GOT3 (cell line): Measurements from ENCODE around the gene PKD2.
A peak's percentile ranks its signal among the peaks of the same experiment; 100 is the strongest.

ENCODE experiments used
- DNase-seq: peaks from one replicate; lab custom pipeline; 2025; ENCODE audit warnings: mixed read lengths; lab: John Stamatoyannopoulos, UW

PKD2 gene

DNA sequence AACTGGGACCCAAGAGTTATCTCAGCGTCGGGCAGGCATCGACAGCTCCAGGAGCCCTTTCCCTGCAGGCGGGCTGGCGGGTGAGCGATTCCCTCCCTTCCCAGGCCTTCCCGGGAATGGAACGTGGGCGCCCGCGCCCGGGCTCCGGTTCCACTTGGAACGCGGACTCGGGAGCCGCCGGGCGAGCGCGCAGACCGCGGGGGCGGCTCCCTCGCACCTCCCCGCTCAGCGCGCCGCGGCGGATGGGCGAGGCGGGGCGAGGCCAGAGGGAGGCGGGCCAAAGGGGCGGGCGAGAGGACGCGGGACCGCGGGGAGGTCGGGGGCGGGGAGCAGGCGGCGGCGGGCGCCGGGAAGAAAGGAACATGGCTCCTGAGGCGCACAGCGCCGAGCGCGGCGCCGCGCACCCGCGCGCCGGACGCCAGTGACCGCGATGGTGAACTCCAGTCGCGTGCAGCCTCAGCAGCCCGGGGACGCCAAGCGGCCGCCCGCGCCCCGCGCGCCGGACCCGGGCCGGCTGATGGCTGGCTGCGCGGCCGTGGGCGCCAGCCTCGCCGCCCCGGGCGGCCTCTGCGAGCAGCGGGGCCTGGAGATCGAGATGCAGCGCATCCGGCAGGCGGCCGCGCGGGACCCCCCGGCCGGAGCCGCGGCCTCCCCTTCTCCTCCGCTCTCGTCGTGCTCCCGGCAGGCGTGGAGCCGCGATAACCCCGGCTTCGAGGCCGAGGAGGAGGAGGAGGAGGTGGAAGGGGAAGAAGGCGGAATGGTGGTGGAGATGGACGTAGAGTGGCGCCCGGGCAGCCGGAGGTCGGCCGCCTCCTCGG is at the start of gene PKD2:
Gene PKD2, plus strand, starts transcription at position 332 of the 818 bp plus-strand sequence. Its CDS starts 99 bp downstream, at position 431.
- DNase-seq, result peak; percentile 34

DNA sequence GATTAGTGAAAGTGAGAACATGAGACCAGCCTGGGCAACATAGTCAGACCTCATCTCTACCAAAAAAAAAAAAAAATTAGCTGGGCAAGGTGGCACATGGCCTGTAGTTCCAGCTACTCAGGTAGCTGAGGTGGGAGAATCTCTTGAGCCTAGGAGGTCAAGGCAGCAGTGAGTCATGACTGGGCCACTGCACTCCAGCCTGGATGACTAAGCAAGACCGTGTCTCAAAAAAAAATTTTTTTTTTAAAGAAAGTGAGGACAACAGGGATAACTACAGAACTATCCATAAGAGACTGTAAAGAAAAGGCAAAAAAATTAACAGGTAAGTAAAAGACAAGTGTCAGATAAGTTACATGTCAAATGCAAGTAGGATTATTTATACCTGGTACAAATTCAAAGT is 45.4 kb upstream of the PKD2 start:
- no peak for DNase-seq

DNA sequence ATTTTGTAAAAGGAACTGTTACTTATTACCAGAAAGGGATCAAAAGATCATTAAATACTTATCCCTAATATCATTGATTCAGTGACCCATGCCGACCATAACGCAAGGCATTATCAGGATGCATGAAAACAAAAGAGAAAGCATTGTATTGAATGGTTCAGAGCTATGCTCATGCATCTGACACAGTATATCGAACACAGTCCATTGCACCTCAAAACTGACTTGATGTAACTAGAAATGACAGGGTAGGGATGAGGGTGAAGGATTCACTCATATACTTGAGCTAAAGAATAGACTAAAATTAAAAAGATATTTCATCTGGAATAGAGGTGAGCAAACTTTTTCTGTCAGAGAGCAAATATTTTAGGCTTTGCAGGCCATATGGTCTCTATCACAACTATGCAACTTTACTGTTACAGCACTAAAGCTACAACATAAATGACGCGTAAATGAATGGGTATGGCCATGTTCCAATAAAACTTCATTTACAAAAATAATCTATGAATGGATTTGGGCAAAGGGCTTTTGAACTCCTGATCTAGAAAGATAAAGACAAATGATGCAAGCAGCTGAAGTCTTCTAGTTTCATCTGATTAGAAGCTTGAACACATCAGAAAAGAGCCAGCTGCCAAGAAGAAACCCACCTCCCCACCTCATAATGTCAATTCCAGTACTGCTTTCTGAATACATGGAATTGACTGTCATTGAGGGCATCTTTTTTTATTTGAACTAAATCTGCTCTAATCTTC is 44.9 kb upstream of the PKD2 start:
- DNase-seq, result no peak

DNA sequence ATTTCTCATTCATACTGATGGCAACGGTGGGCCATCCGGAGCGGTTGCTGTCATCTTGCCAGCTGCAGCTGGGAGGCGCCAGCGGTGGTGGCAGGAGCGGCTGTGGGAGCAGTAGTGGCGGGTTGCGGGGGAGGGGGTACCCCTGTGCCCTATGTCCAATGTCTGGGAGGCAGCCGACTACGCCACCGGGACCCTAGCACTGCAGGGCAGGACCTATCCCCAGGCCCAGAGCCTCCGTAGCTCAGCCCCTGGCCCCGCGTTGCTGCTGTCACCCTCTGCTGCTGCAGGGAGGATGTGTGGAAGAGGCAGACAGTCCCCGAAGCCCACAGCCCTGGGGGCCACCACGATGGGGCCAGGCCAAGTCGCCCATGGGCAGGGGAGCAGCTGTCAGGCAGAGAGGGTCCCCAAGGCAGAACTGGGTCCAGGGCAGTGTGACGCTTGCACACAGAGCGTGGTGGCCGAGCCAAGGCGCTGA is 41.9 kb upstream of the PKD2 start:
- DNase-seq, result no peak

DNA sequence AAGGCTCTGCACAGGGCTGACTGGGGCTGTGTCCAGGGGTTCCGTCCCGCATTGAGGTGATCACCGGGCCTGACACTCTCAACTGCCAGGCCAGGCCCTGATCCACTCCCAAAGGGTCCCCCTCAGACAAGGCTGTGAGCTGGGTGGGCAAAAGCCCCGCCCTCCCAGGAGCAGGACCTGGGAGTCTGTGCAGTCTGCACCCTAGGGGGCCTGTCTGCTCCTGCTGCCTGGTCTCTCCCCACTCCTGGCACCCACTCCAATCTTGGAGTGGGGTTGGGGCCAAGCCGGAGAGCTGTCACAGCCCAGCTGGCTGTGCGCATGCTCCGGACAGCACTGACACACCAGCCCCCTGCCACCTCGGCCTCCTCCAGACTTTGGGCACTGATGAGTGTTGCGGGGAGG is 41.3 kb upstream of the PKD2 start:
- DNase-seq, result no peak

DNA sequence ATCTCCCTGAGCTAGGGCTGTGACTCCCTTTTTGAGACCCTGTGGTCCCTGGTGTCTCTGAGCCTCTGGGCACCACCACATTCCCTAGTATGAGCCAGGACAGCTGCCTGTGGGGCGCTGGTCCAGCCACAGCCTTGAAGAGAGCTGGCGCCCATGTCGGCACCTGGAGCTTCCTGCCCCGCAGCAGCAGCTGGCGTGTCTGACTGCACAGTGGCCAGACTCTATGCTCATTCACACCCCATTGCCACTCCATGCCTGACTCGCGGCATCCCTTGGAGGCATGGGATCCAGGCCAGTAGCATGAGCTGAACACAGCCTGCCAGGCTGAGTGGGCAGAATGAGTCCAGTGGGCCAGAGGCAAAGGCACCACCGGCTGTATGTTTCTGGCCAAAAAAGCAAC is 40.2 kb upstream of the PKD2 start:
- no peak for DNase-seq

DNA sequence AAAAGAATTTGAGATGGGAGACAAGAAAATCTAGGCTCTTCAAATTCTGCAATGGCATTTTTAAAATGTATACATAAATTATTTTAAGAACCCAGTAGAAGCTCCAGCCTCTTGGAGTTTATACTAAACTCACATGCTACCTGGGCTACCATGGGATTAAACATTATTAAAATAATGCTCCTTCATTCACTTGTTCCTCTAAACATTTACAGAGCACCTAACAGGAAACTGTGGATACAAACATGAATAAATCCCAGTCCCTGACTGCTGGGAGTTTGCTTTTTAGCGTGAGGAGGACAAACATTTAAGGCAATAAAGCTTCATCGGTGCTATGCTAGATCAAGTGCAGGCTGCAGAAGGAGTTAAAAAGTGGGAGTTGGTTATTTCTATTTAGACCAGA is 37.3 kb upstream of the PKD2 start:
- DNase-seq, result no peak

DNA sequence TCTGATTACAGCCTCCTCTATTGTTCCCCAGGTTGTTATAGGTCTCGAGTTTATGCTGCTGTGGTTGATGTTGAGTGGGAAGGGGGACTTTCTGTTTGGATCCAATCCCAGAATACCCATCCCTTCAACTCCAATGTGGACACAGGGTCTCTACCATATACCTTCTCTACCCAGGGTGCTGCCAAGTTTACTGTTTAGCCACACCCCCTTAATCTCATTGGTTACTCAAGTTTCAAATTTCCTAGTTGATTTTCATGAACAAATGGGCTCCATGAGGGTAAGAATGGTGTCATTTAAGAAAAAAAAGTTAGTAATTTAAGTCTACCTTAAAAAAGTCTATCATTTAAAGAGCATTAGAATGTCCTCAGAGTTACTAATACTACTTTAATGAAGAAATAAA is 35.6 kb upstream of the PKD2 start:
- DNase-seq, result no peak

DNA sequence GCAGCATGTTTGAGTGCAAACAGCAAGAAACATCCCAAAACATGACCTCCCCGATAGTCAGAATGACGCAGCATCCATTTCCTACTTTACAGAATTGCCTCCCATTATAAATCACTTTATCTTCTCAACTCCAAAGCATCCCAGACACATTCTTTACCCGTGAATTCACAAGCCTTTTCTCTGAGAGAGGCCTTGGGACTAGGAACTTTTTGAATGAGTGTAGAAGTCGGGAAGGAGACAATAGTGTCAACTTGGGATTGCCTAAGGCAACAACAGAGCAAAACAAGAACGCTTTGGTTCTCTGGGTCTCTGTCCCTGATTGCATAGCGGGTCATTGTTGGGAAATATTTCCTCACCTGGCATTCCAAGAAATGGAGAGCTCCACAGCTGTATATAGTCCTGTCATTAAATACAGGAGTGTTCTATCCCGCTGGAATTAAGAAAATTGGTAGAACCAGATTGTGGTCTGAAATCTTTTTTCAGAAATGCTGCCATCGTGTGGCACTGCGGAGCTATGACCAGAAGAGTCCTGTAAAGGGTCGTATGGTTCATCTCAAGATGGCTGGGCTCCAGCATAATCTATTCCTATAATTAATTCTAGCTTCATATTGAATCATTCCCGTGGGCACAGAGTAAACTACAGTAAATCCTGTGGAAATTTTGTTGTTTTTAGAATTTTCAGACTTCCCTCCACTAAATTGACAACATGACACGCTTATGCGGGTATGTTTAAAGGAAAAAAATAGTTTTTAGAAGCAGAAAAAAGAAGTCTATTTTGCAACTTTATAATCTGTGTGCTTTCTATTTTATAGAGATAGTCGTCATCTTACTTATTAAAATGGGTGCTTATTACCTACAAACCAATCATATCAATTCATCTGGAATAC is 33.9 kb upstream of the PKD2 start:
- DNase-seq, result no peak

DNA sequence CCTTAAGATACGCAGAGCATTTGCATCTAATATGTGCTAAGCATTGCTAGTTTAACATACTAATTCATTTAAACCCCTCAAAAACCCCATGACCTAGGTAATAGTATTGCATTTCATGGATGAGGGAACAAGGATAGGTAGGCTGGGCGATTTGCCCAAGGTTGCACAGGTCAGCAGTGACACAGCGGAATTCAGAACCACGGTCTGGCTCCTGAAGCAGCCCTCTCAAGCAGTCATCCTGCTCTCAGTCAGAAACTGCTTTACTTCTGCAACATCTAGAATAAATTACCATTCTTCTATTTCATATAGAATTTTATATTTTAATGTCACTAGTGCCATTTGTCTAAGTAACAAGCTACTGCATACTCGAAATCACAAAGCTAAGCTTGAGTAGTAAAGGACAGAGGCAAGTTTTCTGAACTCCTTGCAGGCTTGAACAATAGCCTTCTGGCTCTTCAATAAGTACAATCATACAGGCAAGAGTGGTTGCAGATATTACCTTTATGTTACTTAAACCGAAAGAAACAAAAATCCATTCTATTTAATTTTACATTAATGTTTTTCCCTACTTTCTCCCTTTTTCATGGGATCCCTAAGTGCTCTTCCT is 32.5 kb upstream of the PKD2 start:
- no peak for DNase-seq

DNA sequence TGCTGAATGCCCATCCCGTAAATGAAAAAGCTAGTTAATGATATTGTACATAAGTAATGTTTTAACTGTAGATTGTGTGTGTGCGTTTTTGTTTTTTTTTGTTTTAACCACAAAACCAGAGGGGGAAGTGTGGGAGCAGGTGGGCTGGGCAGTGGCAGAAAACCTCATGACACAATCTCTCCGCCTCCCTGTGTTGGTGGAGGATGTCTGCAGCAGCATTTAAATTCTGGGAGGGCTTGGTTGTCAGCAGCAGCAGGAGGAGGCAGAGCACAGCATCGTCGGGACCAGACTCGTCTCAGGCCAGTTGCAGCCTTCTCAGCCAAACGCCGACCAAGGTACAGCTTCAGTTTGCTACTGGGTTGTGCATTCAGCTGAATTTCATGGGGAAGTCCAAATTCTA is 32.0 kb upstream of the PKD2 start, which contains the start of gene SPP1:
Gene SPP1, plus strand, starts transcription at position 249 of the 400 bp plus-strand sequence. CDS start 1,182 bp downstream, outside the sequence.
- no peak for DNase-seq

DNA sequence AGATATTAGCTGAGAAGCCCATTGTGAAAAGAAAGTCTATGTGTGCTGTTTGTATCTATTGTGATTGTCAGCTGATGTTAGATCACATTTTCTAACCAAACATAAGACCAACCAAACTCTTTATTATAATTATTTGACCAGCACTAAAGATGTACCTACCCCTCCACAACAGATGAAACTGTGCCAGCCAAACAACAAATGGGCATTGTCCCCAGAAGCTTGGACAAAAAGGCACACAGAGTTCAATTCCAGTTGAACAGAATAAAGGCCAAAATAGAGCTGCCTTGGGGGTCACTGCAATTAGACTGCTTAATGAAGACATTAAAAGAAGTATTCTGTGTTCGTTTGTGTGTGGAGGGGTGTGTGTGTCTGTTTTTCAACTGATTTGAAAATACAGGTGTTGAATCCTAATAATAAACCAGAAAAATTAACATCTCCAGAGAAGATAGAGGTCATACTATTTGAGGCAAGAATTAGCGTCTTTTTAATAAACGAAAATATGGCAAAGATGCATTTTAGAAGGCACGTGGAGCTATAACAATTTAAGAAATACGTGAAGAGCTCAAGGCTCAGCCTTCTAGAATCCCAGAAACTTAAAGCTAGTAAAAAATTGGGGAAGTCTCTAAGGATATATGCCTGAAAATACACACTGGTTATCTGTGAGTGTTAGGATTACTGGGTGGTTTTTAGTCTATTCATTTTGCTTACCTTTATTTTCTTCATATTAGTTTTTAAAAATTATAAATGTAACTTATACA is 29.7 kb upstream of the PKD2 start:
- DNase-seq, result no peak

DNA sequence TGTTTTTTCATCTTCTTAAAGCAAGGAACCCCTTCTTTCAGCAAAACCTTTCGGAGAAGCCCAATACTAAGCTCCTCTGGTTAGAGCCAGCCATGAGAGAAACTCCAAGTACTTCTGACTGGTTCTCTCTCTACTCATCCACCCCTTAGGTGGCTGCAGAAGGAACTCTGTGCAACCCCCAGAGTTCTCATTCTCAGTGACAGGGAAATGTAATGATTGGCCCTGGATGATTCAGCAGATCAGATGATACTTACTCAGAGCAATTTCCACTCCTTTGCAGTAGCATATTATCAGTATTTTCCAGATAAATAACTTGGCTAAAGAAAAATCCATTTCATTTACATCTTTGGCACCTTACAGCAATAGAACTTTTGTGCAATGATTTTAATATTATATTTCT is 28.8 kb upstream of the PKD2 start:
- no peak for DNase-seq

DNA sequence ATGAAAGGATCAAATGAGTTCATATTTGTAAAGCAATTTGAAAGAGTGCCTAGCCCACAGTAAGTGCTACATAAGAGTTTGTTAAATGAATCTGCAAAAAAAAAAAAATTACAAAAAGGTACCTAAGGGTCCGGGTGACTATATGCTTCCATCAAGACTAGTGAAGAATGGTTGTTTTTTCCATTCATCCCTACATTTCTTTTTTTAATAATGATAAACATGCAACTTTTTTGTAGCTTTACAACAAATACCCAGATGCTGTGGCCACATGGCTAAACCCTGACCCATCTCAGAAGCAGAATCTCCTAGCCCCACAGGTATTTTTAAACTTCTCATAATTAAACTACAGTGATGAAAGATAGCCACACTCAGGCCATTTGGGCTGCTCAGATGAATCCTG is 27.6 kb upstream of the PKD2 start:
- DNase-seq, result no peak

DNA sequence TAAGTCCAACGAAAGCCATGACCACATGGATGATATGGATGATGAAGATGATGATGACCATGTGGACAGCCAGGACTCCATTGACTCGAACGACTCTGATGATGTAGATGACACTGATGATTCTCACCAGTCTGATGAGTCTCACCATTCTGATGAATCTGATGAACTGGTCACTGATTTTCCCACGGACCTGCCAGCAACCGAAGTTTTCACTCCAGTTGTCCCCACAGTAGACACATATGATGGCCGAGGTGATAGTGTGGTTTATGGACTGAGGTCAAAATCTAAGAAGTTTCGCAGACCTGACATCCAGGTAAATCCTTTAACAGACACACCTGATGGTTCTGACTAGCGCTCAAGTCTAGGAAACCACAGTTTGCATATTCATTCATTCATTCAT is 25.9 kb upstream of the PKD2 start:
- no peak for DNase-seq

DNA sequence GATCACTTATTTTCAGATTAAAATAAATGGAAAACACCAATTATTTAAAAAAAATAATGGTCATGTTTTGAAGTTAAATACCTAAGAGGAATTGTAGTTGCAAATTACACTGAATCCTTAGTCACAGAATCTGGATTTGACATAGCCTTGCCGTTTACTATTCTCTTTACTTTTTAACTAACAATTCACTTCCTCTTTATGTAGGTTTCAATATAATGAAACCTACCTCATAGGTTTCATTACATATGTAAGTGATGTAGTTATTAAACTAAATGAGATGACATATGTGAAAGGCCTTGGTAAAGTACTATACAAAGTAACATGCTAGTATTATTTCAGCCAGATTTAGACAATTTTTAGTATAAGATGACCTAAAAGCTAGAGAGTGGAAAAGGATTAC is 25.4 kb upstream of the PKD2 start:
- no peak for DNase-seq

DNA sequence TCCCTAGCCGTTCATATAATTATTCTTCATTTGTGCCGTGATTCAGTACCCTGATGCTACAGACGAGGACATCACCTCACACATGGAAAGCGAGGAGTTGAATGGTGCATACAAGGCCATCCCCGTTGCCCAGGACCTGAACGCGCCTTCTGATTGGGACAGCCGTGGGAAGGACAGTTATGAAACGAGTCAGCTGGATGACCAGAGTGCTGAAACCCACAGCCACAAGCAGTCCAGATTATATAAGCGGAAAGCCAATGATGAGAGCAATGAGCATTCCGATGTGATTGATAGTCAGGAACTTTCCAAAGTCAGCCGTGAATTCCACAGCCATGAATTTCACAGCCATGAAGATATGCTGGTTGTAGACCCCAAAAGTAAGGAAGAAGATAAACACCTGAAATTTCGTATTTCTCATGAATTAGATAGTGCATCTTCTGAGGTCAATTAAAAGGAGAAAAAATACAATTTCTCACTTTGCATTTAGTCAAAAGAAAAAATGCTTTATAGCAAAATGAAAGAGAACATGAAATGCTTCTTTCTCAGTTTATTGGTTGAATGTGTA is 24.9 kb upstream of the PKD2 start:
- no peak for DNase-seq

DNA sequence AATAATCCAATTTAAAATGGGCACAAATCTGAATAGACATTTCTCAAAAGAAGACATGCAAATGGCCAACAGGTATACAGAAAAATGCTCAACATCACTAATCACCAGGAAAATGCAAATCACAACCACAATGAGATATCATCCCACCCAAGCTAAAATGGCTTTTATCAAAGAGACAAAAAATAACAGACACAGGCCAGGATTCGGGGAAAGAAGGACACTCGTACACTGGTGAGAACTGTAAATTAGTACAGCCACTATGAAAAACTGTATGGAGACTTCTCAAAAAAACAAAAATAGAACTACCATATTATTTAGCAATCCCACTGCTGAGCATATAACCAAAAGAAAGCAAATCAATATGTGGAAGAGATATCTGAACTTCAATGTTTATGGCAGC is 23.4 kb upstream of the PKD2 start:
- no peak for DNase-seq

DNA sequence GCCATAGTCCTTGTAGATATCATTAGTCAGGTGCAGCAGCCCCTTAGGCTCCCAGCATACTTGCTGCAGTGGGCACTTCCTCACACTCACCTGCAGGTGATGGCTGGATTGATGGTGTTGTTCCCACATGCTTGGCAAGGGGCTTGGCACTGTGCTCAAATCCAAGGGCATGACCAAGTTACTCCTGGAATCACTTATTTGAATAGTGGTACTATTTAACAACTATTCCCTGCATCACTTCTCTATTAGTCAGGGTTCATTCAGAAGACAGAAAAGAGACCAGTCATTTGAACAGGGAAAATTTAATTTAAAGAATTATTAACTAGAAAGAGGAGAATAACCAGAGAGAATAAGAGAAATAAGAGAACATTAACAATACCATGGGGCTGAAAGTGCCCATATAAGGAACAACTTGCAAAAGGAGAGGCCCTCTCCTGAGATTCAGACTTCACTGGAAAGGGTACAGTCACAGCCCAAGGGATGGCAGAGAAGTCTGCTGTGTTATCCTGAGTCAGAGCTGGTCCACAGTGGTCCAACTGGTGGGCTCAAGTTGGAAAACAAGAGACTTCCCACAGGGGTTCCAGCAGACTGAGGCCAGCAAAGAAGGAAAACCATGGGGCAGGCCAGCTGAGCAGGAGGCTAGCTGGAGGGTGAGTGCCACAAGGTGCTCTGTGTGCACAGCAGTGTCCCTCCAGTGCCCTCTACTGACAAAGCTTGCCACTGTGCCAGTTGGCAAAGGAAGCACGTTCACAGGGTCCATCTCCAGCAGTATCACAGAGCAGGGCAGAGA is 22.1 kb upstream of the PKD2 start:
- no peak for DNase-seq

DNA sequence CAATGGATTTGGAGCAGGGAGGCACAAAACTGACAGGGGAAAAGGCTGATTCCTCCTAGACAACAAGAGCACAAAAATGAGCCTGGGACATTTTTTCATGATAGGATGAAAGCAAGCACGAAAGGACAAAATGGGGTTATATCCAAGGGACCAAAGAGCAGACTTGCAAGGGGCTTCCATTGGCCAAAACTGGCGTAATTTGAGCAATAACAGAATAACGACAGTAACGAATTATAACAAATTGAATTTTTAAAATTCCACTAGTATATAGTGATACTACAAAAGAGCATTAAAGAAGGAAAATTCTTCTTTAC is 21.6 kb upstream of the PKD2 start:
- no peak for DNase-seq
